ENCODE results near the gene MAN2A1. TPM values are rescaled to one million over a fixed set of nuclear protein-coding genes. Genes with fewer than 3 reads are reported as not detected.

Gene MAN2A1
- 69.7 TPM for total RNA-seq

GRCh38 chr5:109689740-109690241 lies at the start of gene MAN2A1:
Gene MAN2A1 (plus strand): TSS chr5:109689927. CDS start chr5:109690418, 491 bp downstream.
- peak; percentile 52 for DNase-seq

- no peak for DNase-seq
Observed at GRCh38 chr5:109640976-109641375, 48.8 kb upstream of the MAN2A1 start.

- DNase-seq, result no peak
Observed at GRCh38 chr5:109643791-109644350, 45.9 kb upstream of the MAN2A1 start.

GRCh38 chr5:109644829-109645228 lies 44.9 kb upstream of the MAN2A1 start:
- DNase-seq, result no peak

- peak; percentile 10 for DNase-seq
Observed at GRCh38 chr5:109645707-109646192, 44.0 kb upstream of the MAN2A1 start.

- DNase-seq, result no peak
Observed at GRCh38 chr5:109649318-109649717, 40.4 kb upstream of the MAN2A1 start.

- DNase-seq, result no peak
Observed at GRCh38 chr5:109650493-109650892, 39.2 kb upstream of the MAN2A1 start.

- DNase-seq, result no peak
Observed at GRCh38 chr5:109652096-109652495, 37.6 kb upstream of the MAN2A1 start.

- no peak for DNase-seq
Observed at GRCh38 chr5:109653042-109653441, 36.7 kb upstream of the MAN2A1 start.

- no peak for DNase-seq
Observed at GRCh38 chr5:109653561-109654239, 36.0 kb upstream of the MAN2A1 start.

GRCh38 chr5:109654455-109654854 lies 35.3 kb upstream of the MAN2A1 start:
- DNase-seq, result no peak

- no peak for DNase-seq
Observed at GRCh38 chr5:109655841-109656240, 33.9 kb upstream of the MAN2A1 start.

GRCh38 chr5:109656829-109657228 lies 32.9 kb upstream of the MAN2A1 start:
- DNase-seq, result no peak

GRCh38 chr5:109659901-109660300 lies 29.8 kb upstream of the MAN2A1 start:
- no peak for DNase-seq

- DNase-seq, result no peak
Observed at GRCh38 chr5:109660301-109660700, 29.4 kb upstream of the MAN2A1 start.

- no peak for DNase-seq
Observed at GRCh38 chr5:109668237-109668636, 21.5 kb upstream of the MAN2A1 start.

GRCh38 chr5:109668668-109669422 lies 20.9 kb upstream of the MAN2A1 start:
- DNase-seq, result no peak

- DNase-seq, result no peak
Observed at GRCh38 chr5:109669991-109670706, 19.6 kb upstream of the MAN2A1 start.

GRCh38 chr5:109671136-109671535 lies 18.6 kb upstream of the MAN2A1 start:
- DNase-seq, result no peak

GRCh38 chr5:109674596-109674995 lies 15.1 kb upstream of the MAN2A1 start:
- DNase-seq, result no peak

- DNase-seq, result no peak
Observed at GRCh38 chr5:109676920-109677319, 12.8 kb upstream of the MAN2A1 start.

GRCh38 chr5:109678447-109678846 lies 11.3 kb upstream of the MAN2A1 start:
- DNase-seq, result no peak

- DNase-seq, result no peak
Observed at GRCh38 chr5:109681763-109682162, 8.0 kb upstream of the MAN2A1 start.
